ENCODE measurements around the gene CCDC33. TPM values are rescaled to one million over a fixed set of nuclear protein-coding genes. Genes with fewer than 3 reads are reported as not detected.

Gene CCDC33
- polyA plus RNA-seq, 1 of the 3 experiments (the other 2 are of a cell fraction), result 4.0 TPM

DNA sequence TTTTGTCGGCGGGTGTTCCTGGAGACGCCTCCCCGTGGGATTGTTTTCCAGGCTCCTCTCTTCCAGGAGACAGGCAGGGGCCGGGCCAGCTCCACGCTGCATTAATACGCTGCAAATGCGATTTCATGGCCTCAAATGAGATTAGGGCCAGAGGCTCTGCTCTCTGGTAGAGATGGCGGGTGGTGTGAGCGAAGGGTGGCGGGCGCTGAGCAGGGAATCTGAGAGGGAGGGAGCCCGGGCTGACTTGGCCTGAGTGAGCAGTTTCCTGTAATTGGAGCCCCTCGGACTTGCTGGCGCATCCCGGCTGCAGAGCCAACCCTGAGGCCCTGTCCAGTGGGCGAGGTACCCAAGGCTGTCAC lies 7.4 kb upstream of the CCDC33 start (continued):
- TF ChIP-seq, protein P1, sequence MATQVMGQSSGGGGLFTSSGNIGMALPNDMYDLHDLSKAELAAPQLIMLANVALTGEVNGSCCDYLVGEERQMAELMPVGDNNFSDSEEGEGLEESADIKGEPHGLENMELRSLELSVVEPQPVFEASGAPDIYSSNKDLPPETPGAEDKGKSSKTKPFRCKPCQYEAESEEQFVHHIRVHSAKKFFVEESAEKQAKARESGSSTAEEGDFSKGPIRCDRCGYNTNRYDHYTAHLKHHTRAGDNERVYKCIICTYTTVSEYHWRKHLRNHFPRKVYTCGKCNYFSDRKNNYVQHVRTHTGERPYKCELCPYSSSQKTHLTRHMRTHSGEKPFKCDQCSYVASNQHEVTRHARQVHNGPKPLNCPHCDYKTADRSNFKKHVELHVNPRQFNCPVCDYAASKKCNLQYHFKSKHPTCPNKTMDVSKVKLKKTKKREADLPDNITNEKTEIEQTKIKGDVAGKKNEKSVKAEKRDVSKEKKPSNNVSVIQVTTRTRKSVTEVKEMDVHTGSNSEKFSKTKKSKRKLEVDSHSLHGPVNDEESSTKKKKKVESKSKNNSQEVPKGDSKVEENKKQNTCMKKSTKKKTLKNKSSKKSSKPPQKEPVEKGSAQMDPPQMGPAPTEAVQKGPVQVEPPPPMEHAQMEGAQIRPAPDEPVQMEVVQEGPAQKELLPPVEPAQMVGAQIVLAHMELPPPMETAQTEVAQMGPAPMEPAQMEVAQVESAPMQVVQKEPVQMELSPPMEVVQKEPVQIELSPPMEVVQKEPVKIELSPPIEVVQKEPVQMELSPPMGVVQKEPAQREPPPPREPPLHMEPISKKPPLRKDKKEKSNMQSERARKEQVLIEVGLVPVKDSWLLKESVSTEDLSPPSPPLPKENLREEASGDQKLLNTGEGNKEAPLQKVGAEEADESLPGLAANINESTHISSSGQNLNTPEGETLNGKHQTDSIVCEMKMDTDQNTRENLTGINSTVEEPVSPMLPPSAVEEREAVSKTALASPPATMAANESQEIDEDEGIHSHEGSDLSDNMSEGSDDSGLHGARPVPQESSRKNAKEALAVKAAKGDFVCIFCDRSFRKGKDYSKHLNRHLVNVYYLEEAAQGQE (IDR thresholded peaks at IDR 0.05; ENCODE audit: low read depth, low read length), result peak; percentile 60
- TF ChIP-seq TEAD4 (IDR thresholded peaks at IDR 0.05; ENCODE audit: borderline replicate concordance, insufficient read depth), result no peak
- peak; percentile 80 for TF ChIP-seq MAX (IDR thresholded peaks at IDR 0.05; ENCODE audit: low read depth)
- TF ChIP-seq RCOR1 (IDR thresholded peaks at IDR 0.05; ENCODE audit: low read length), result peak; percentile 66
- TF ChIP-seq FOXJ3 (CRISPR knock-in tag; IDR thresholded peaks at IDR 0.05), result peak; percentile 87; the same call in 1 of the 2 replicates
- TF ChIP-seq YY1 (IDR thresholded peaks at IDR 0.05; ENCODE audit: low read depth), result peak; percentile 53; the same call in 1 of the 2 replicates
- TF ChIP-seq RFX5 (IDR thresholded peaks at IDR 0.05; ENCODE audit: low read length), result no peak

DNA sequence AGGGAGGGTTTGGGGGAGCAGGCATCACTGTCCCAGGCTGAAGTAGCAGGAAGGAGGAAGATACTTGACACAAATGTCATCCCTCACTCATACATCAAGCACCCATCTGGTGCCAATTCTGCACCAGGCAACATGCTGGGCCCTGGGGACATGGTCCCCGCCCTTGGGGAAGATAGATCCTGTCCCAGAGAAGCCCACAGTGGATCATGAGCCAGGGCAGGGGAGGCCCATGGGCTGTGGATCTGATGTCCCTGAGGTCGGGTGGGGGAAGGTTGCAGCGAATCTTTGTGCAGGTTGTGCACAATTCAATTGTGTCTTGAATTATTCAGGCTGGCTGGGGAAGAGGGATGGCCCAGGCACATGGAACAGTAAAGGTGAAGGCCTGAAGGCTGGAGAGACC lies 6.4 kb upstream of the CCDC33 start:
- peaks cover 34 to 84% of the 10 kb centered on the region in 2 experiments for H3K4me1 ChIP-seq (ENCODE audit: control insufficient read depth in 1 of 2, insufficient read depth in 2 of 2, low read depth in 1 of 2, low read length in 1 of 2)
- H3K79me2 ChIP-seq (ENCODE audit: insufficient read depth), result no peaks in the 10 kb centered on the region
- H3K9me2 ChIP-seq, result no peaks in the 10 kb centered on the region
- H3K9me3 ChIP-seq, result no peaks in the 10 kb centered on the region
- WGBS (ENCODE audit: low lambda C conversion rate), result 64% methylated on average over 2 of the region's 3 CpGs
- H3K27me3 ChIP-seq (ENCODE audit: insufficient read depth), result no peaks in the 10 kb centered on the region
- H2AFZ ChIP-seq (ENCODE audit: low read depth), result no peak overlapping the region
- H3K4me2 ChIP-seq, result no peak overlapping the region
- H3K4me3 ChIP-seq (ENCODE audit: low read depth in 2 of 2, low read length in 1 of 2), result no peak overlapping the region
- peaks cover 11% of the 10 kb centered on the region for H3F3A ChIP-seq (replicated peaks; ENCODE audit: insufficient read depth)
- no peaks in the 10 kb centered on the region for H4K20me1 ChIP-seq (ENCODE audit: insufficient read depth)
- POLR2A ChIA-PET, result interaction anchor here (0.6 to 1.9 kb wide), 5 partner anchors 15 to 369 kb away, joined by 3 to 12 read pairs (median 3); partner anchors contain the start of gene STRA6
- DNase-seq, result no peak
- CTCF ChIA-PET, result interaction anchor here (1.3 to 5.4 kb wide), 6 partner anchors 14 to 102 kb away, joined by 3 to 35 read pairs (median 4); no protein-coding TSS in a partner anchor
- 0 out of 2 replicates have a peak, but pooled peaks have one; percentile 20 for TF ChIP-seq RCOR1 (IDR thresholded peaks at IDR 0.05; ENCODE audit: low read length)
- peak in 1 of 2 experiments; percentile 19; a peak in 1 of 4 replicates for TF ChIP-seq EP300 (IDR thresholded peaks at IDR 0.05; ENCODE audit: borderline replicate concordance in 1 of 2, low read depth in 1 of 2, low read length in 1 of 2)
- TF ChIP-seq IRF3 (IDR thresholded peaks at IDR 0.05; ENCODE audit: low read depth, low read length), result no peak
- H3K9ac ChIP-seq, result no peak overlapping the region
- H3K27ac ChIP-seq (ENCODE audit: low read depth in 2 of 2, low read length in 1 of 2), result peak overlapping the region in 1 of 2 experiments; percentile 100; a peak in 2 of 4 replicates
- no peaks in the 10 kb centered on the region for H3K36me3 ChIP-seq (replicated peaks in 1 of 2; ENCODE audit: control insufficient read depth in 1 of 2, insufficient read depth in 2 of 2, low read length in 1 of 2)
